IMR-90 (cell line): ENCODE data around the gene APCDD1. TPM values are rescaled to one million over a fixed set of nuclear protein-coding genes. Genes with fewer than 3 reads are reported as not detected.

Experiments used
- ATAC-seq: fragments of 200-7000 bp; cut with Tn5 transposase; 2 replicates; pipeline ENCODE4 v1.9.1; 2020; ENCODE audit warnings: low read depth, mild to moderate bottlenecking, moderate library complexity
- BruUV-seq: library from RNA; stranded (reverse); fragments of 400-500 nt; replicated peaks from 2 replicates; lab custom pipeline; 2021; lab: Mats Ljungman, UMichigan
- CTCF ChIA-PET: fragments of 300-600 bp; formaldehyde crosslinking; extraction: SDS; loops from one replicate; lab custom pipeline; 2021; ENCODE audit warnings: antibody characterized with exemption; lab: Yijun Ruan, JAX
- POLR2A ChIA-PET: fragments of 300-600 bp; sonication (Branson Sonifier 250); formaldehyde crosslinking; loops from one replicate; lab custom pipeline; 2022; ENCODE audit warnings: antibody characterized with exemption; ENCODE audit not compliant: unreplicated experiment; lab: Charles Lee
- DNase-seq: peaks from one replicate; pipeline ENCODE4 v3.0.0; 2013
- H2AFZ ChIP-seq: replicated peaks from 2 replicates; pipeline ENCODE3; 2013; ENCODE audit warnings: low read length, mild to moderate bottlenecking; ENCODE audit not compliant: poor library complexity
- H2AK5ac ChIP-seq: 2 replicates; pipeline ENCODE4 v1.6.1; 2013; ENCODE audit warnings: low read depth, low read length, inconsistent platforms
- H2AK9ac ChIP-seq: replicated peaks from 2 replicates; pipeline ENCODE3; 2013; ENCODE audit warnings: mild to moderate bottlenecking, low read depth, low read length, moderate library complexity; ENCODE audit not compliant: poor library complexity
- H2BK120ac ChIP-seq: 2 replicates; pipeline ENCODE4 v1.6.1; 2013; ENCODE audit warnings: low read depth, low read length, inconsistent platforms
- H2BK15ac ChIP-seq: 3 replicates; pipeline ENCODE4 v1.6.1; 2013; ENCODE audit warnings: low read depth, low read length, inconsistent platforms
- H2BK20ac ChIP-seq: 2 replicates; pipeline ENCODE4 v1.6.1; 2013; ENCODE audit warnings: low read depth, mild to moderate bottlenecking, inconsistent platforms, low read length, moderate library complexity
- H2BK5ac ChIP-seq: 2 replicates; pipeline ENCODE4 v1.6.1; 2013; ENCODE audit warnings: mild to moderate bottlenecking, low read depth, low read length, inconsistent platforms; ENCODE audit not compliant: poor library complexity, severe bottlenecking
- H3K14ac ChIP-seq: replicated peaks from 2 replicates; pipeline ENCODE4 v1.6.1; 2013; ENCODE audit warnings: low read depth, low read length, inconsistent platforms
- H3K18ac ChIP-seq: 2 replicates; pipeline ENCODE4 v1.6.1; 2013; ENCODE audit warnings: low read depth, low read length, control low read depth
- H3K23ac ChIP-seq: 2 replicates; pipeline ENCODE4 v1.6.1; 2013; ENCODE audit warnings: low read depth, low read length, inconsistent platforms
- H3K27ac ChIP-seq: 2 replicates; pipeline ENCODE4 v1.5.1; 2013; ENCODE audit warnings: mild to moderate bottlenecking, control low read depth, low read length; ENCODE audit not compliant: insufficient read depth
- H3K27me3 ChIP-seq: 2 replicates; pipeline ENCODE4 v1.6.1; 2013; ENCODE audit warnings: low read length; ENCODE audit not compliant: control insufficient read depth, insufficient read depth
- H3K36me3 ChIP-seq: 2 replicates; pipeline ENCODE4 v1.6.1; 2013; ENCODE audit warnings: low read length, mixed read lengths; ENCODE audit not compliant: control insufficient read depth, insufficient read depth
- H3K4ac ChIP-seq: 2 replicates; pipeline ENCODE4 v1.6.1; 2013; ENCODE audit warnings: low read depth, low read length, inconsistent platforms
- H3K4me1 ChIP-seq: 2 replicates; pipeline ENCODE4 v1.6.1; 2013; ENCODE audit warnings: low read length, mixed read lengths; ENCODE audit not compliant: control insufficient read depth, insufficient read depth
- H3K4me2 ChIP-seq: 2 replicates; pipeline ENCODE4 v1.6.1; 2013; ENCODE audit warnings: low read depth, mild to moderate bottlenecking, control low read depth, low read length, moderate library complexity
- H3K4me3 ChIP-seq: 2 replicates; pipeline ENCODE4 v1.5.1; 2013; ENCODE audit warnings: low read depth, mild to moderate bottlenecking, control low read depth, low read length, moderate library complexity; ENCODE audit not compliant: insufficient read depth
- H3K56ac ChIP-seq: 2 replicates; pipeline ENCODE4 v1.6.1; 2013; ENCODE audit warnings: low read length, inconsistent platforms; ENCODE audit not compliant: insufficient read depth; ENCODE audit errors: extremely low read depth
- H3K79me1 ChIP-seq, 2 experiments: 2 replicates each; pipeline ENCODE4 v1.6.1; 2013; ENCODE audit warnings: low read length in 2 of 2, inconsistent platforms in 1 of 2, low read depth in 1 of 2
- H3K9ac ChIP-seq: 2 replicates; pipeline ENCODE4 v1.6.1; 2013; ENCODE audit warnings: low read depth, low read length, control low read depth
- H3K9me1 ChIP-seq: 2 replicates; pipeline ENCODE4 v1.6.1; 2013; ENCODE audit warnings: low read length, inconsistent platforms; ENCODE audit not compliant: insufficient read depth
- H3K9me3 ChIP-seq: 2 replicates; pipeline ENCODE4 v1.6.1; 2013; ENCODE audit warnings: low read length; ENCODE audit not compliant: control insufficient read depth, insufficient read depth
- H4K20me1 ChIP-seq: 2 replicates; pipeline ENCODE4 v1.6.1; 2013; ENCODE audit warnings: low read length, inconsistent platforms; ENCODE audit not compliant: insufficient read depth
- H4K5ac ChIP-seq: 2 replicates; pipeline ENCODE4 v1.6.1; 2013; ENCODE audit warnings: mild to moderate bottlenecking, low read depth, low read length, control low read depth
- H4K8ac ChIP-seq, 2 experiments: 2 replicates each; pipeline ENCODE4 v1.6.1; 2013; ENCODE audit warnings: low read depth in 2 of 2, low read length in 2 of 2, control low read depth in 1 of 2, inconsistent platforms in 1 of 2
- H4K91ac ChIP-seq: 2 replicates; pipeline ENCODE4 v1.6.1; 2013; ENCODE audit warnings: low read depth, low read length, inconsistent platforms; ENCODE audit not compliant: insufficient read depth
- CEBPB ChIP-seq: IDR thresholded peaks from 2 replicates; pipeline ENCODE4 v1.6.1; 2012; ENCODE audit warnings: low read depth, low read length, improper control_type of control experiment
- NFE2L2 ChIP-seq: fragments of 150-350 bp; IDR thresholded peaks from 2 replicates; pipeline ENCODE4 v1.6.1; 2016; ENCODE audit warnings: low read depth, mild to moderate bottlenecking, low read length
- RAD21 ChIP-seq: IDR thresholded peaks from 2 replicates; pipeline ENCODE4 v1.6.1; 2012; ENCODE audit warnings: low read length, improper control_type of control experiment
- RCOR1 ChIP-seq: IDR thresholded peaks from 2 replicates; pipeline ENCODE4 v1.6.1; 2012; ENCODE audit warnings: mild to moderate bottlenecking, low read length, improper control_type of control experiment; ENCODE audit not compliant: insufficient replicate concordance
- SMC3 ChIP-seq: fragments of 150-350 bp; IDR thresholded peaks from 2 replicates; pipeline ENCODE4 v1.6.1; 2016; ENCODE audit warnings: low read depth, mild to moderate bottlenecking, antibody characterized with exemption, low read length, moderate library complexity
- WGBS, 2 experiments: methylation state at CpG; one replicate each; pipeline versions ENCODE4 v1.1.5 to v1.1.7; 2013; ENCODE audit warnings: missing lambda C conversion rate in 2 of 2; ENCODE audit not compliant: insufficient read length in 1 of 2; ENCODE audit errors: extremely low coverage in 2 of 2; 5-methylcytosine and 5-hydroxymethylcytosine counted together
- dilution Hi-C: fragments of 300-500 bp; cut with HindIII; formaldehyde crosslinking; loops from one replicate; pipeline ENCODE4 v1.14.3; 2018; ENCODE audit warnings: low sequenced_read_pairs; ENCODE audit not compliant: unreplicated experiment
- in situ Hi-C: fragments of 300-500 bp; cut with MboI; formaldehyde crosslinking; loops from 3 replicates; pipeline ENCODE4 v1.14.3; 2019; ENCODE audit warnings: low sequenced_read_pairs, inconsistent platforms, mixed read lengths
- intact Hi-C: fragments of 100-400 bp; cut with micrococcal nuclease; formaldehyde crosslinking; loops from 2 replicates; pipeline ENCODE4 v1.10.0; 2022
- polyA plus RNA-seq, 3 experiments: library from polyadenylated mRNA; depleted of rRNA; stranded (reverse); fragments of >200 nt; gene quantifications; 2 replicates each; pipeline ENCODE4 v1.2.3, GENCODE V29; 2012; ENCODE audit warnings: low replicate concordance in 1 of 3
- total RNA-seq: library from RNA; depleted of rRNA; stranded (reverse); fragments of >200 nt; gene quantifications from 2 replicates; pipeline ENCODE4 v1.2.3, GENCODE V29; 2012

APCDD1 gene
- total and polyA plus RNA-seq, 2 of the 4 experiments (the other 2 are of a cell fraction), result 1.1 to 2.2 TPM

GRCh38 chr18:10525697-10526560, 71.5 kb downstream of the APCDD1 start, which contains the start of gene NAPG (continued):
- TF ChIP-seq SMC3, result no peak
- no peak for TF ChIP-seq NFE2L2
- TF ChIP-seq RAD21, result no peak

GRCh38 chr18:10526561-10526949, 72.1 kb downstream of the APCDD1 start:
- intact Hi-C loops, result loop anchor here (10.0 kb wide), 1 partner anchor 842 kb away; no protein-coding TSS in a partner anchor
- 4% methylated on average over 7 of the region's 11 CpGs; no CpG with 5 or more reads in 1 of the 2 experiments for WGBS, 2 experiments

More at GRCh38 chr18:10526561-10526949, 72.1 kb downstream of the APCDD1 start:
- Histone ChIP-seq H2BK20ac (no peak overlapping the region), H2BK15ac (no peak overlapping the region), H3K9me3 (no peaks in the 10 kb centered on the region), H3K36me3 (no peaks in the 10 kb centered on the region), H3K27me3 (no peaks in the 10 kb centered on the region), H2BK120ac (peak overlapping the region; percentile 13; the same call in 1 of the 2 replicates), H3K4ac (peak overlapping the region; percentile 57), H3K9me1 (peaks cover 13% of the 10 kb centered on the region), H2AK9ac (peak overlapping the region; percentile 93), H3K18ac (peak overlapping the region; percentile 25; the same call in 1 of the 2 replicates), H2AK5ac (peak overlapping the region; percentile 61; the same call in 1 of the 2 replicates), H3K9ac (peak overlapping the region; percentile 83), H3K27ac (peak overlapping the region; percentile 77), H4K91ac (peak overlapping the region; percentile 63), H2AFZ (peak overlapping the region; percentile 94), H4K20me1 (peaks cover 29% of the 10 kb centered on the region), H3K4me3 (peak overlapping the region; percentile 83), H3K4me2 (peak overlapping the region; percentile 100), H4K8ac (peak overlapping the region; percentile 33 to 69; a peak in 3 of 4 replicates), H2BK5ac (peak overlapping the region; percentile 76), H4K5ac (peak overlapping the region; percentile 19), H3K56ac (peak overlapping the region; percentile 70; the same call in 1 of the 2 replicates), H3K79me1 (peaks cover 4 to 35% of the 10 kb centered on the region in 2 experiments; a peak in 3 of 4 replicates), H3K14ac (peak overlapping the region; percentile 86), H3K4me1 (peaks cover 10% of the 10 kb centered on the region), H3K23ac (peak overlapping the region; percentile 95)
- ATAC-seq (peak; percentile 1; the same call in 1 of the 2 replicates), DNase-seq (no peak)
- in situ Hi-C loops (no loop called here), dilution Hi-C loops (no loop called here)
- ChIA-PET CTCF (no interaction called here), POLR2A (no interaction called here)
- BruUV-seq, result no TSS peak
- TF ChIP-seq RAD21 (no peak), RCOR1 (no peak), CEBPB (no peak)
